GM18868 (cell line): ENCODE measurements around the gene MANSC1.
"Not testable (repeated sequence)": the region's sequence is repeated elsewhere in the genome, so short reads cannot be mapped to it uniquely, and the experiment has no call there.

ENCODE experiments used
- ATAC-seq: cut with Tn5 transposase; IDR thresholded peaks from one replicate; pipeline ENCODE4 v1.9.1; 2021; ENCODE audit warnings: mild to moderate bottlenecking, moderate library complexity; ENCODE audit not compliant: unreplicated experiment

Gene MANSC1

DNA sequence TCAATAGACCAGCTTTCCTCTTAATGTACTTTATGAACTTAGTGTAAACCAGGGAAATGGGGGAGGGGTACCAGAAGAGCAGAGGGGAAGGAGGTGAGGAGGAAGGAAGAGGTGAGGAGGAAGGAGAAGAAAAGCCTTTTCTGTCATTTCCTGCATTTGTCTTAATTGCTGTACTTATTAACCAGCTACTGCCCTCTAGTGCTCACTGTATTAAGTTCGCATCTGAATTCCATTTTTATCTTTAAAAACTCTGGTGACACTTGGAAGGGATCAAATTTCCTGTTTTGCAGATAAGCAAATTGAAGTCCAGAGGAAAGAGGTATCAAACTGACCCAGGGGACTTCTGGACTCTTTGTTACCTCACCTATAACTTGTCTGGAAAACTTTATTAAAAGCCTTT, 22.2 kb downstream of the MANSC1 start:
- no peak for ATAC-seq

DNA sequence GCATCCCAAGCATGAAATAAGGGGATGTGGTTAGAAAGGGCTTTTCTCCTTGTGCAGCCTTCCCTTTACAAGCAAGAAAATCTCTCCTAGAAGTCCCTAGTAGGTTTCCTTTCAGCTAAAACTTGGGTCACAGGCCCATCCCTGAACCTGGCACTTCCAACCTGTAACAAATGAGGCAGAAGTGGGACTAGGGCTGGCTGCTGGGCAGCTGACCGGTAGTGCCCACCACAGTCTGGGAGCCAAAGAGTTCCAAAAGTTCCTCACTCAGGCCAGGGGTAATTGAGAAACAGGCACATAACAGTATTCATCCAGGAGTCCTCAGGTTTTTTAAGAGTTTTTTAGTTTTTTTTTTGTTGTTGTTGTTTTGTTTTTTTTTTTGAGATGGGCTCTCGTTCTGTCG, 23.8 kb downstream of the MANSC1 start:
- no peak for ATAC-seq

DNA sequence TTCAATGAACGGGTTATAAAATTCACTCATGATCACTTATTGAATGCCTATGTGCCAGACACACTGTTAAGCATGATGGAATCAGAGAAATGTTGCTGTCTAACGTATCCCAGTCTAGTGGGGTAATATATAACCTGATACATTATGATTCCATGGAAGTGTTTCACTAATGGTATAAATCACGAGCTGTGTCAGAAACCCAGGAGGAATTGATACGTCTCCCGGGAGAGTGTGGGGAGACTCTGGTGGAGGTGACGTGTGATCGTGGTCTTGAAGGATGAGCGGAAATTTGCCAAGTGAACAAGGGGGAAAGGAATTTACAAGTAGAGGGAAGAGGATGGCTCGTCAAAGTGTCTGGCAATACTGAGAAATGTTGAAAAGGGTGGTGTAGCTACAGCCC, 26.5 kb downstream of the MANSC1 start:
- no peak for ATAC-seq

DNA sequence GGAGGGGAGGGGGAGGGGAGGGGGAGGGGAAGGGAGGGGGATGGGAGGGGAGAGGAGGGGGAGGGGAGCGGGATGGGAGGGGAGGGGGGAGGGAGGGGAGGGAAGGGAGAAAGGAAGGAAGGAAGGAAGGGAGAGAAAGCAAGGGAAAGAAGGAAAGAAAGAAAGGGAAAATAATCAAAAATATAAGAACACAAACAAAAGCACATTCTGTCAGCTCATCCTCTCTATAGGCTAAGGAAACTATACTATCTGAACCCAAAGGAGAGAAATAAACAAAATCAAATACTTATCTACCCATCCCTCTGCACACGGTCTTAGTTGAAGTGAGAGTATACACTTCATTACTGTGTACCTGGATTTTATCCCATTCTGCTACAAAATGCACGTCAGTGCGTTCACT, 26.9 kb downstream of the MANSC1 start:
- no peak for ATAC-seq

DNA sequence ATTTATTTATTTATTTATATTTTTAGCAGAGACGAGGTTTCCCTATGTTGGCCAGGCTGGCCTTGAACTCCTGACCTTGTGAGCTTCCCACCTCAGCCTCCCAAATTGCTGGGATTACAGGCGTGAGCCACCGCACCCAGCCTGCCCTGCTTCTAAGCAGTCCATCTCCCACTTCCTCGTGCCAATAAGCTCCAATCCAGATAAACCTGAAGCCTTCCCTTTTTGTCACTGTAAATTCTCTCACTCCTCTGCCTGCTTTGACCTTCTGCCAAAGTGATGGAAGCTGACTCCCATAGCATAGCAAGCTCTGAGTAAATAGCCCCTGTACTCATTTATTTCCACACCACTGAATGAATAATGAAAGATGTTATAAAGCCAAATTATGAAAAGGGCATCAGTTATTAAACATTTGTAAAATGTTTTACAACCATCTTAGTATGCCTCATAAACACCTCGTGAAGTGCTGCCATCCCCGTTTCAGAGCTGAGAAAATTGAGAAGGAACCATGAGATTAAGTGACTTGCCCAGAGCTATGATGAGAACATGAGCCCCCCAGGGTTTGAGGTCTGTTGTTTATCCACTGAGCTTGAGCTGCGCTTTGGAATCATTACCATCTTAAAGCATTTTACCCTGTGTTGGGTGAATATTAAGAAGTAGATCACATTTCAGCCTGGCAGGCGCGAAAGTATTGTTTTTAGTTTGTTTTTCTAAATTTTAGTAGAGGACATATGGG, 30.4 kb downstream of the MANSC1 start:
- ATAC-seq = no peak

DNA sequence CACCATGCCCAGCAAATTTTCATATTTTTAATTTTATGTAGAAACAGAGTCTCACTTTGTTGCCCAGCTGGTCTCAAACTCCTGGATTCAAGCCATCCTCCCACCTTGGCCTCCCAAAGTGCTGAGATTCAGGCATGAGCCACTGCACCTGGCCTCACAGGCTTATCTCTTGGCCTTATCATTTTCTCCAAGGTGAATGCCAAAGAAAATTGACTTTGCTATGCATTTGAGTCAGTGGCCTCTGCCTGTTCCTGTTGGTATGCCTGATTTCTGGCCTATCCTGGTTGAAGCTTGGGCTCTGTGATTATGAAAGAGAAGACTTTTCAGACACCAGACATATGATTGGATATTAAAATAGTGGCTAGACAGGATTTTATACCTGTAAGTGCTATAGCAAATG, 34.2 kb downstream of the MANSC1 start:
- ATAC-seq = no peak

DNA sequence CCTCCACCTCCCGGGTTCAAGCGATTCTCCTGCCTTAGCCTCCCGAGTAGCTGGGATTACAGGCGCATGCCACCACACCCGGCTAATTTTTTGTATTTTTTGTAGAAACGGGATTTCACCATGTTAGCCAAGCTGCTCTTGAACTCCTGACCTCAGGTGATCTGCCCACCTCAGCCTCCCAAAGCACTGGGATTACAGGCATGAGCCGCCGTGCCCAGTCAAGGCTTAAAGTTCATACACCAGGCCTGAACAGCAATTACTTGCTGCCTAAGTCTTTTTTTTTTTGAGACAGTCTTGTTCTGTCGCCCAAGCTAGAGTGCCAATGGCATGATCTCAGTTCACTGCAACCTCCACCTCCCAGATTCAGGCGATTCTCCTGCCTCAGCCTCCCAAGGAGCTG, 39.3 kb downstream of the MANSC1 start:
- not testable (repeated sequence) for ATAC-seq

DNA sequence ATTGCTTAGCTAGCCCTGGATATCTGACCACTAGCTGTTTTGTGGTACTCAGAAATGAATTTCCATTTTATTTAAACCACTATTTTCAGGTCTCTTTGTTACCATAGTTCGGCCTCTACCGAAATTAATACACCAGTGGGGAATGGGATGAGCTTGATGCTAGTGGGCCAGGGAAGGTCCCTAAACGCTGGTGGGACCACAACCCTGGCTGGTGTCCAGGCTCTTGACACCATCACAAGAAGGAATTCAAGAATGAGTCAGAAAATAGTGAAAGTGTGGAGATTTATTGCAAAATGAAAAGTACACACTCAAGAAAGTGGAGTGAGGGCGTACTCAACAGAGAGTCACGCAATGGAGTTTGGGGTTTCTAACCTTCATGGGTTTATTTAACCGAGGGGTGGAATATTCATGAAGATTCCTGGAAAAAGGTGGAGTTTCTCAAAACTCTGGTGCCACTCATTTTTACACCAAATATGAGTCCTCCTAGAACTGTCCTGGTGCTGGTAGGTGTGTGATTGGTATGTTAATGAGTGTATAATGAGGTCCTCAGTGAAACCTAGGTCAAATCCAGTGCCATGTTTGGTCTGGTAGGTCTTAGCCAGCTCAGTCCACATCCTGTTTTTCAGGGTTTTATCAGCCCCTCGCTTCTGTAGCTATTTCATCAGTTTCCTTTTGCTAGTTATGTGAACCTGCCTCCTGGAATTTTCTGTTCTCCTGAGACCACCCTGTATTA, 44.3 kb downstream of the MANSC1 start:
- no peak for ATAC-seq

DNA sequence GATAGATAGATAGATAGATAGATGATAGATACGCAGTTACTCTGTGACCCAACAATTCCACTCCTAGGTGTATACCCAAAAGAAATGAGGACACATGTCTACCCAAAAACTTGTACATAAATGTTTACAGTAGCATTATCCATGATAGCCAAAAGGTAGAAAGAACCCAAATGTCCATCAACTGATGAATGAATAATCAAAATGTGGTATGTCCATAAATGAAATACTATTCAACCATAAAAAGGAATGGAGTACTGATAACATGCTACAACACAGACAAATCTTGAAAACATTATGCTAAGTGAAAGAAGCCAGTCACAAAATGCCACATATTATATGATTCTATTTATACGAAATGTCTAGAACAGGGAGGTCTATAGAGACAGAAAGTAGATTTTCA, 47.1 kb downstream of the MANSC1 start:
- no peak for ATAC-seq

DNA sequence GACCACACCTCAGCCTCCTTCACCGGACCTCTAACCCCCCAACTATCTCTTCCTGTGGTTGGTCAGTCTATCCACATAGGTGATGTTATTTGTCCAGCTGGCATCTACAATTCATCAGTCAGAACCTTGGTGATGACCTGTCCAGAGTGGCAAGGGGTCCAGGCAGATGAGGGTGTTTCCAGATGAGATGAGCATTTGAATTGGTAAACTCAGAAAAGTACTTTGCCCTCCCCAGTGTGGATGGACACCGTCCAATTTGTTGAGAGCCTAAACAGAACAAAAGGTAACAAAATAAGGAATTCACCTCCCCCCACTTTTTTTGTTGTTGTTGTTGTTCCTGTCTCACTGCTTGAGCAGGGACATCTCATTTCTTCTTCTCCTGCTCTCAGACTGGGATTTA, 48.9 kb downstream of the MANSC1 start:
- no peak for ATAC-seq

DNA sequence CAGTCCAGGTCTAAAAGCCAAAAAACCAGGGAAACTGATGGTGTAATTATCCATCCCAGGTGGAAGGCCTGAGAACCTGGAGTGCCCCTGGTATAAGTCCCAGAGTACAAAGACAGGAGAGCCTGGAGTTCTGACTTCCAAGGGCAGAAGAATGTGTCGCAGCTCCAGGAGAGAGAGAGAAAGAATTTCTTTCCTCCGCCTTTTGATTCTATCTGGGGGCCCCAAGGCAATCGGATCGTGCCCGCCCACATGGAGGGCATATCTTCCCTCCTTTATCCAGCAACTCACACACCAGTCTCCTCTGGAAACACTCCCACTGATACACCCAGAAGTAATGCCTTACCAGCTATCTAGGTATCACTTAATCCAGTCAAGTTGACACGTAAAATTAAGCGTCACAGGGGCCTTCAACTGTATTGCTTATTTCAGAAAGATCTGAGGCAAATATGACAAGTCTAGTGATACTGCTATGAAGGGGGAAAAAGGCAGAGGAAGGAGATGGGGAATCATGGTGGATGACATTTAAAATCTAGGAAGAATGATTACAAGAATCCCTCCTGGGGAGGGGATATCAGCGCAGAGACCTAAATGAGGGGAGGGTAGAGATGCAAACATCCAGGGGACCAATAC, 52.7 kb downstream of the MANSC1 start:
- ATAC-seq = no peak

DNA sequence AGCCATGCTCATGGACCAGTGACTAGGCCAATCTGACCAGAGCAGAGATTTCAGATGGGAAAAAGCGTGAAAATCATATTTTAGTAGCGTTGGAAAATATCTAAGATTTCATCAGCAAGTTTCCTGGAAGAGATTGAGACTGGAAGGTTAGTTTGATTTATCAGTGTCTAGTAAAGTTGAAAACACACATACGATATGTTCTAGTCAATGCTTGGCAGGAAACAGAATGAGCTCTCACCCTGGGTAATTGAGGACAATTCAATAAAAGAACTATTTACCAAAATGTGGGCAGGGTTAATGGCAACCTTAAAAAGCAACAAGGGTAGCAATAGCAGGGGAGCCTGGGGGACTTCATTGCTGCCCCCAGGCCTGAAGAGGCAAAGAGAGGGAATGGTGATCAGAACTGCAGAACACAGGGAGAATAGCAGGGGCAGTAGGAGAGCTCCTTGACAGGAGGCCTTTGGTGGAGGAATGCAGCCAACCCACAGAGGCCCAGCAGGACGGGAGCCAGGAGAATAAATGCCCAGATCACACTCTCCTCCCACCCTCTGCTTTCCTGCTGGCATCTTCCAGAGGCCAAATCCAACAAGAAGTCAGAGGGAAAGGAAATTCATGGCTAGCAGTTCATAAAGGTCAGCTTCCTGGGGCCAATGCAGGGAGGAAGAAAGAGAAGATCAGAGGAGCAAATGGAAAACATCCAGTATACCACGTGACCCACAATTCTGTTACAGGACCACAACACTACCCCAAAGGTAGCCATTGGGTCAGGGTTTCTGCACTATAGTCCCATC, 55.6 kb downstream of the MANSC1 start:
- ATAC-seq = no peak

DNA sequence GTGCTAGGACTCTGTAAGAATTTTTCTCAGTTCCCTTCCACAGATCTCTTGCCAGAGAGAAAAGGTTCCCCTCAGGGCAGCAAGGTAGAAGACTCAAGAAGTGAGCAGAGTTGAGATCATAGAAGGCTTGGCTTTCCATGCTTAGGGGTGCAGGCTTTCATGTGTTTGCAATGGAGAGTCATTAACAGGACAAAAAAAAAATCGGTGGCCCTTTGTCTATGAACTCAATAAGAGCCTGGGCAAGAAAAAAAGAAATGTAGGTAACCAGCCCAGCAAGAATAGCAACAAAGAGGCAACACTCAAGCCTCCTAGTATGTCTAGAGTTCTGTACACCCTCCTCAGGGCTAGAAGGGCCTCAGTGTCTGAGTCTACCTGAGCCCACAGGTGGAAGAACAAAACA, 59.8 kb downstream of the MANSC1 start:
- no peak for ATAC-seq

DNA sequence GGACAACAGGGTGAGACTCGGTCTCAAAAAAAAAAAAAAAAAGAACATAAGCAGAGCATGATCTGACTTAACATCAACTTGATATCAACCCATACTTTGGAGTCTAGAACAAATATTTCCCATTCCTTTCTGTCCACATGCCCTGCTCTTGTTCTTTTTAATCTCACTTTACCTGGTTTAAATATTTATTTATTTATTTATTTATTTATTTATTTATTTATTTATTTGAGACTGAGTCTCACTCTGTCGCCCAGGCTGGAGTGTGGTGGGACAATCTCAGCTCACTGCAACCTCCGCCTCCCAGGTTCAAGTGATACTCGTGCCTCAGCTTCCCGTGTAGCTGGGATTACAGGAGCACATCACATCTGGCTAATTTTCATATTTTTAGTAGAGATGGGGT, 63.6 kb downstream of the MANSC1 start:
- ATAC-seq = no peak

DNA sequence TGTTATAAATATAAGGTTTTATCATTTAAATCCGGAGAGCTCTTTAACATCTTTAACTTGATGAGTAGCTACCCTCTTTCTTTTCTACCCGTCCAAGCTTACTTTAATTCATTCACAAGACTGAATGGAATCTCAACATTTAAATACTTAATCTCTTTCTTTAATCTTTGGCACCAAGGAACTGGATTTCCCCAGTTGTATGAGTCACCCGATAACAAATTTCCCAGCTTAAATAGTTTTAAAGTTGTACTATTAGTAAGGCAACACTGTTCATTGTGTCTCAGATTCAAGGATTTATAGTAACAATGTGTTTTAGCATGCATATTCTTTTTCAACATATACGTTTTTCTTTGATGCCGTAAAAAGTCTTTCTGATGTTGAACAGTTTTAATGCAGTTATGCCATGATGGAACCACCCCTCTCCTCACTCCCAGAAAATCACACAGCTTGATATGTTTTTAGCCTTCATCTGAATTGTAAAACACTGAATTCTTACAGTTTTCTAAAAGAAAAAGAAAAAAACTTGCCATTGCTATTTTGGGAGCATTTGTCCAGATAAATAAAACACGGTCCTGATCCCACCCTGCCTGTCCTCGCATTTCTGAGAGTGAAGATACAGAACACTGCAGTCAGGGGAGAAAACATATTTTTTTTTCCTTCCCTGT, 67.1 kb downstream of the MANSC1 start:
- ATAC-seq = no peak

DNA sequence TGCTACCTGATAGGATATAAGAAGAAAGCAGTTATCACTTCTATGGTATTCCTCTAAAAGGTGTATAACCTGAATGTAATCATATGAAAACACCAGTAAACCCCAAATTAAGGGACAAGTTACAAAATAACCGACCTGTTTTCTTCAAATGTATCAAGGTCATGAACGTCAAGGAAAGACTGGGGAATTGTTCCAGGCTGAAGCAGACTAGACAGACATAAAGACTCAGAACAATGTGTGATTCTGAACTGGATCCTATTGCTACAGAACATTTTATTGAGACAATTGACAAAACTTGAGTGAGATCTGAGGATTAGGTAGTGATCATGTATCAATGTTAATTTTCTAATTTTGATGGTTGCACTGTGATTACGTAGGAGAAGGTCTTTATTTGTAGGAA, 67.8 kb downstream of the MANSC1 start:
- ATAC-seq = no peak

DNA sequence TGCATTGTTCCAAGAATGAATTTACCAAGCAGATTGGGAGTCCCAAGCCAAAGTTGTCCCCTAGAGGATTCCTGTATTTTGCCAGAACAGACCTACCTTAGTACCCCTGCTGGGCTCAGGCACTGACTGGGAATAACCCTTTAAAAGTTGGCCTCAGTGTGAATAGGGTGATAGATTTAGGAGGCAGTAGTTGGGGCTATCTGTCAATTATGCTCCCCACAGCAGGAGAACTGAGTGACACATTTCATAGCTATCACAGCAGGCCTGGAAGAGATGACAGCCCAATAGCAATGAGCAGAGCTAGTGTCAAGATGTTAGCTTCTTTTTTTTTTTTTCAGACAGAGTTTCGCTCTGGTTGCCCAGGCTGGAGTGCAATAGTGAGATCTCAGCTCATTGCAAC, 68.9 kb downstream of the MANSC1 start:
- no peak for ATAC-seq

DNA sequence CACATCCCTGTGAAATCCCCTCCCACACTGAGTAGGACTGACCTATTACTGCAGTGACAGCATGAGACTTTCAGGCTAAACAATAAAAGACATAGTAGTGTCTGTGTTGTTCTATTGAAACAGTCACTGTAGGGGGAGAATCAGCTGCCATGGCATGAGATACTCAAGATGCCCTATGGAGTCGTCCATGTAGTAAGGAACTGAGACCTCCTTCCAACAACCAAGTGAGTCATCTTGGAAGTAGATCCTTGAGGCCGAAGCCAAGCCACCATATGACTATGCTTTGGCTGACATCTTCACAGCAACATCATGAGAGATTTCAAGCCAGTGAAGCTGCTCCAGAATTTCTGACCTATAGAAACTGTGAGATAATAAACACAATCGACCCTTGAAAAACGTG, 71.1 kb downstream of the MANSC1 start:
- ATAC-seq = no peak
